H4 (cell line): Measurements from ENCODE around the gene MOGAT2. TPM values are rescaled to one million over a fixed set of nuclear protein-coding genes. Genes with fewer than 3 reads are reported as not detected.

Experiments used
- DNase-seq: peaks from one replicate; pipeline ENCODE4 v3.0.0-alpha.2; 2015; ENCODE audit warnings: low spot score
- total RNA-seq: library from RNA; depleted of rRNA; stranded (reverse); fragments of >200 nt; shearing (Covaris generic); gene quantifications from 2 replicates; pipeline ENCODE4 v1.2.3, GENCODE V29; 2014

Gene MOGAT2
- total RNA-seq, 1 experiment from 2014 or later, result not detected

DNA sequence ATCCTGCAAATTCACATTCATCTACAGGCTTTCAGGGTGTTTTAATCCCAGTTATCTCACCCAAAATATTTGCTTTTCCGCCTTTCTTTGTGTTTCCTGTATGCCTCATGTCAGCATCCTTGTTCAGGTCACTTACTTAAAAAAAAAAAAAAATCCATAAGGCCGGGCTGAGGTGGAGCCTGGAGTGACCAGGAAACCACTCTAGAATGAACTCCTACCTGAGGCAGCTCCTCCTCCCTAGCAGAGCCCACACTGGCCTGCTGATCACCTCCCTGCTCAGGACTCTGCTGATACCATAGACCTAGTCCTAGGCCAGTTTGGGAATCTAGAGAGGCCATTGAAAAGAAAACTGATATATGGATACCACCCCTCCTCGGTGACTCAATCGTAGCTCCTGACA lies 42.2 kb downstream of the MOGAT2 start:
- DNase-seq, result no peak

DNA sequence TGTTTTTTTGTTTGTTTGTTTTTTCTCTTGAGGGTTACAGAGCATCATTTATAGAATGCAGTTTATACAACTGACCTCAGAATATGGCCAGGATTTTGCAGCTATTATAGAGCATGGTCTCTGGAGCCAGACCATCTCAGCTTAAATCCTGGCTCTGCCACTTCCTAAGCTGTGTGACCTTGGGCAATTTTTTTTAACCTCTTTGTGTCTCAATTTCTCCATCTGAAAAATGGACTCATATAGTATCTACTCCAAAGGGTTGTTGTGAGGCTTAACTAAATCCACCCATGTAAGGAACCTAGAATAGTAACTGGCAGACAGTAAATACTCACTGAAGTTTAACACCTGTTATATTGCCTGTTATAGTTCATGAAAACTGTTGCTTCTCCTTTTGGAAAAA lies 42.6 kb downstream of the MOGAT2 start:
- DNase-seq, result no peak

DNA sequence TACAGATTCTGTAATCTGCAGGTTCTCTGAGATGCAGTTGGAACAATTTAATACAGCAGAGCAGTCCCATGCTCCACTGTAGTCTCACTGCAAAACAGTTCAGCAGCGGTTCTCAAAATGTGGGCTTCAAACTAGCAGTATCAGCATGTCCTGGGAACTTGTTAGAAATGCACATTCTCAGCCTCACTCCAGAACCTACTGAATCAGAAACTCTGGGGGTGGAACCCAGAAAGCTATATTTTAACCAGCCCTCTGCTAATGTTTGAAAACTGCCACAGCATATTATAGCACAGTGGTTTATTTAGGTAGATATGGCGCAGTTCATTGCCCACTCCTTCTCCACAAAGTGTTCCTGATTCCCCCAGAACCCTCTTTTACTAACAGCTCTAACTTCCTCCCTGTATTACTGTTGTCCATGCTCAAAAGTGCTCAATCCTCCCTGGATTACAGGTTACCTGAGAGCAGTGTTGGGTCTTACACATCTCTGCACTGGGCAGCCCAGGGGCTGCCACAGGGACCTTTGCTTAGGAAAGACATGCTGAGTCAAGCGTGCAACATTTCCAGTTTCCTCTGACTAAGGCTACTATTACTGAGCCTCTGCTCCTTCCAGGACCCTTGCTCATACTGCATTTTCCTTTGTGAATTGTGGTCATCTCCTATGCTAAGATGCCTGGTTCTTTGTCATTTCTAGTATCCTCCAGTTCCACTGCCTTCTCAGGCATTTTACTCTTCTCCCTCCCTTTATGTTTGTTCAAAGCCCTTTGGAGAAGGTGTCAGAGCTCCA lies 43.3 kb downstream of the MOGAT2 start:
- DNase-seq, result no peak

DNA sequence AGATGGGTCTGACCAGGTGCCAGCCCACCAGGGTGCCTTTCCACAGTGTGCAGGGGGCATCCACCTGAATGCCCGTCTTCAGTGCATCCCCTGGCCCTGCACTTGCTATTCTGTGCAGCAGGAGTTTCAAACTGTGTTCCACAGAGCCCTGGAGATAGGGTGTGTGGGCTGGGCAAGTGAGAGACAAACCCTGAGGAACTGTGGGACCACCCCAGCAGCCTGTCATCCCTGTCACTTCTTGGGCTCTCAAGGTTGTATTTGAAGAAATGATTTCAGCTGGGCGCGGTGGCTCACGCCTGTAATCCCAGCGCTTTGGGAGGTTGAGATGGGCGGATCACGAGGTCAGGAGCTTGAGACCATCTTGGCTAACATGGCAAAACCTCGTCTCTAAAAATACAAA lies 44.5 kb downstream of the MOGAT2 start:
- no peak for DNase-seq

DNA sequence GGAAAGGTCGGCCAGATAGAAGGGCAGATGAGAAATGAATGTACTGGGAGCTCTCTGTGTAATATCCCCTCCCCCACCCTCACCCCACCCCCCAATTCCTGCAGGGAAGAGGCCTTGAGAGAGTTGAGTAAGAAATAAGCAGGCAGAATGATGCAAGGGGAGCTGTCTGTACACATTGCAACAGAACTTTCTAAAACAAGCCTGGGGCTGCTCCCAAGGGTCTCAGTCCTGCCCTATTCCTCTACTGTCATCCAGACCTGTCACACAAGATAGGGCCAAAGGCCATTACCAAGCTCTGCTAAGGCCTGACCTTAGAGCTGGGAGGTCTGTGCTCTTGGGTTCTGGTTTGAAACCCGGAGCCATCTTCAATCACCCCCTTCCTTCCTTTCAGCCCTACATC lies 45.2 kb downstream of the MOGAT2 start:
- DNase-seq, result no peak

DNA sequence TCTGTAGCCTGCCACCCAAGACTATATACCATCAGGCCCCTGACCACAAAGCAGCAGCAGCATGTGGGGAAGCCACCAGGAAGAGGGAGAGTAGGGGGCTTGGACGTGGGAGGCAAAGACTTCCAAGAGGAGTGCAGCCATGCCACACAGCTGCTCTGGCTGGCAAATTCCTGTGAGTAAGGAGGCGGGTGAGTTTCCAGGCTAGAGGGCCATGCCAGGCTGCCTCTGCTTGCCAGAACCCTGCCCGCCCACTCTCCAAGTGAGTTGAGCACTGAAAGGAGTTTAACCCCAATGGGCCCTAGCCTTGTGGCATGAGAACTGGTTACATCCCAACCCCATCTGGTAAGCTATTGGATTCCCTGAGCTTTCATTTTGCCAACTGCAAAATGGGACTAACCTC lies 46.2 kb downstream of the MOGAT2 start:
- no peak for DNase-seq

DNA sequence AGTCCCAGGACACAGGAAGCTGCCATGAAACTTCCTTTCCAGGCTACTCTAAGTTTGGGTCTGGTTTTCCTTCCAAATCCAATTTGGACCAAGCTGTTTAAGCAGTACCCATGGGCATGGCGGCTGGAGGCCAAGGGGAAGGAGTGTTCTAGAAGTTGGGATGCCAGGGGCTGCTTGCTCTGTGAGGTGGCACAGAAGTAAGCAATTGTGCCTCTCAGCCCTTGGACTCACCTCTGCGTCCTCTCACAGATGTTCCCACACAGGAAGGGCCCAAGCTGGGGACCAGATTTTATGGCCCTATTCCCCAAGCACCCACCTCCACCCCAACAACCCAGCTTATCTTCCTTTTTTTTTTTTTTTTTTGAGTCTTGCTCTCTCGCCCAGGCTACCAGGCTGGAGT lies 47.5 kb downstream of the MOGAT2 start:
- no peak for DNase-seq

DNA sequence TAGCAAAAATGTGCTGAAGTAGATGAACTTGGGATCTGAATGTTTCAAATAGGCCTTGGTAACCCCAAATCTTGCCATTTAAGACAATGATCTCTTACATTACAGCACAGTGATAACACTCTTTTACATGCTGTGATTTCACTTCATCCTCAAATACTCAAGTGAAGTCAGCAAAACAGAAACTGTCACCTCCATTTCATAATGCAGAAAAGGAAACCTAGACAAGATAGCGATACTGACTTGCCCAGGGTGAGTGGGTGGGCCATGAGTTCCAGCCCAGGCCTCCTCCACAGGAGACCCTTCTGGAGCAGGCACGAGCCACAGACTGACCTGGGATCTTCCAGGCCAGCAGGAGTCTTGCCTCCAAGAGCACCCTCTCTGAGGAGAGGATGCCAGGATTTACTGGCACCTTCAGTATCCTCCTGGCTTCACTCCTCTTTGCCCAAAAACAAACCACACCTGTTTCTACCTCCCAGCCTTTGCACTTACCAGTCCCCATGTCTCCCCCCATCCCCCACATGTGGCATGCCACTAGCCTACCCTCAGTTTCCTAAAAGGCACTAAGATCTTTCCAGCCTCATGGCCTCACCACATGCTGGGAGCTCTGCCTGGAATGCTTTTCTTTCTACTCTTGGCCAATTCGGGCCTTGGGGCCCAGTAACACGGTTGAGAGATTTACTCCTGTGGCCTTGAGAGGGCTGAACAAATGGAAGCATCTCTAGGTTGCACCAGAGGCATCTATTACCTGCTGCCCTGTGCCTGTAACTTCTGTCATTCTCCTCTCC lies 49.0 kb downstream of the MOGAT2 start:
- no peak for DNase-seq

DNA sequence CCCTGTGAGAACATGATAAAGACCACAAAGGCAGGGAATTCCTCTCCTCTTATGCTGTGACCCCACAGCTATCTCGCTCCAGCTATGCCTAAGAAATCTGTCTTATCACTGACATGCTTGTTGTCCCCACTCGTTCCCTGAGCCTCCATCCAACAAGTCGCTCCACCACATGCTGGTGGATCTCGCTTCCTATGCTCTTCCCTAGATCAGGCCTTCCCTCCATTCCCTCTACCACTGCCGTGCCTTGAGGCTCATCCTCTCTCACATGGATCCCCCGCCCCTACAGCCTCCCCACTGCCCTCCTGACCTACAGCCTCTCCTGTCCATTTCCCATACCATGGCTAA lies 49.6 kb downstream of the MOGAT2 start:
- no peak for DNase-seq

DNA sequence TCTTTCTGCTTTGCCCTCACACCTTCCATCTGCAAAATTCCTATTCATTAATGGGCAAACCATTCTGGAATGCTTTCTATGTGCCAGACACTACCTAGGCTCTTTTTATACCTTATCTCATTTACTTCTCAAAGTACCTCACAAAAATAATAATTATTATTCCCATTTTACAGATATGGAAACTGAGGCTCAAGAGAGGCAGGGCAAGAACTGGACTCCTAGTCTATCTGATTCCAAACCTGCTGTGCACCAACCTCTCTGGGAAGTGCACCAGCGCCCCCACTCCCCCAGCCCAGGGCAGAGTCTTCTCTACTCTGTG lies 50.1 kb downstream of the MOGAT2 start:
- DNase-seq, result no peak

DNA sequence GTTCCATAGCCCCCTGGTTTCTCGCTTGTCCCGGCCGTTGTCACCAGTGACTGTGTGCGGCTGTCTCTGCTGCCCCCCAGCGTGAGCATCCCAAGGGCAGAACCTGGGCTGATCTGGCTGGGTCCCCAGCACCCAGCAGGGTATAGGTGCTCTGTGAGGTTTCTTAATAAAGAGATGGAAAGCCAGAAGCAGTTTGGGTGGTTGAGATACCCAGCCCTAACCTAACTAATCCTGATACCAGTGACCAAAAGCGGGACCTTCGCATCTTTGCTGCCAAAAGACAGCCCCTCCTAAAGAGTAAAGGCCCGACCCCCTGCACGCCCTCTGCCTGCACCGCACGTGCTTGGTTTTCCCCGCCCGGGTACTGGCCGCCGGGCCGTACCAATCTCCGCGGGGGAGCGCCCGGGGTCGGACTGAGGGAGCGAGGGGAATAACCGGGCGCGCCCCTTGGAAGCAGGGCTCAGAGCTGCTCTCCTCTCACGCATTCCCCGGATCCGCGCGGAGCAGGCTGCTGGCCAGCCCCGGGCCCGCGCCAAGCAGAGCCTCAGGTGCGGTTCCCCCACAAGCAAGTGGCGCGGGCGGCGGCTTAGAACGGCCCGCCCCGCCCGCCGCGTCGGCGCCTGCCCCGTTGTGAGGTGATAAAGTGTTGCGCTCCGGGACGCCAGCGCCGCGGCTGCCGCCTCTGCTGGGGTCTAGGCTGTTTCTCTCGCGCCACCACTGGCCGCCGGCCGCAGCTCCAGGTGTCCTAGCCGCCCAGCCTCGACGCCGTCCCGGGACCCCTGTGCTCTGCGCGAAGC lies 50.7 kb downstream of the MOGAT2 start, which contains the start of gene DGAT2:
Gene DGAT2, plus strand, starts transcription at position 667 of the 797 bp plus-strand sequence. CDS start 214 bp downstream, outside the sequence.
- DNase-seq, result peak; percentile 48

DNA sequence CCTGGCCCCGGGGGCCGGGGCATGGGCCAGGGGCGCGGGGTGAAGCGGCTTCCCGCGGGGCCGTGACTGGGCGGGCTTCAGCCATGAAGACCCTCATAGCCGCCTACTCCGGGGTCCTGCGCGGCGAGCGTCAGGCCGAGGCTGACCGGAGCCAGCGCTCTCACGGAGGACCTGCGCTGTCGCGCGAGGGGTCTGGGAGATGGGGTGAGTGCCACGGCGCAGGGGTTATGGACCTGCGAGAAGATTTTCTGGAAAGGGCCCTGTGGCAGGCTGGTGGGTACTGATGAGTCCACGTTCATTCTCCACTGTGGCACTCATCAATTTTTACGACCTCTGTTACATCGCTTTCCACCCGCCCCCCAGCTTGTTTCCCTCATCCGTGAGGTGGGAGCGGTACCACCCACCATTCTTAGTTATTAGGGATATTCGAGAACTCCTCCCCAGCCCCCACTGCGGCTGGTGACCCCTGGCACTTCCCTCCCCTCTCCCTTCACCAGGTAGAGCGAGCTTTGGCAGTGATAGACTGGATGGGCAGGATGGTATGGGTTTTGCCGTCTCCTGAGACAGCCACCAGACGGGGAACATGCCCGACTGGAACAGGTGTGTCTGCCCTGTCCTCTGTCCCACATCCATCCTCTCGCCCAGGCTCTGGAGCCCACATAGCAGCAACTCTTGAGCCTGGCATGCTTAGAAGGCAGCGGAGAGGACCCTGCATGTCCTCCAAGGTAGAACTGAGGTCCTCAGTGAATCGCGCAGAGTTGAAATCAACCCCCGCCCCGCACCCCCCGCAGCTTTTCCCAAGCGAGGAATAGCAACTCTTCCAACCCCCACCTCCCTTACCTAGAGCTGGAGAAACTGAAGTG lies 51.5 kb downstream of the MOGAT2 start:
- no peak for DNase-seq

DNA sequence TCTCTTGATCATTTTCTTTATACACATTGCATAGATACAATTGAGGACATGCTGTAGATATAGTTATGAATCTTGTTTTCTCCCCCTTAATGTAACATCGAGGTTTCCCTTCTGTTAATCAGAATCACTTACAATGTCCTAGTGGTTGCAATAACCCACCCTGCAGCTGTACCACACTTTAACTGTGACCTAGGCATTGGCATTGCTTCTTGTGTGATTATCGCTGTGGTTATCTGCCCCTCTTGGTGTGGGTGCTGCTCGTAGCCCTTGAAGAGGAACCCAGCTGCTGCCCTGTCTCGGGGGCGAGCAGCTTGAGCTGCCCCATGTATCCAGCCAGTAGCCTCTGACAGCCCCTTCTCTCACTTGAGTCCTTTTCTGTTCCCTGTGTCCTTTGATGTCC lies 52.5 kb downstream of the MOGAT2 start:
- no peak for DNase-seq

DNA sequence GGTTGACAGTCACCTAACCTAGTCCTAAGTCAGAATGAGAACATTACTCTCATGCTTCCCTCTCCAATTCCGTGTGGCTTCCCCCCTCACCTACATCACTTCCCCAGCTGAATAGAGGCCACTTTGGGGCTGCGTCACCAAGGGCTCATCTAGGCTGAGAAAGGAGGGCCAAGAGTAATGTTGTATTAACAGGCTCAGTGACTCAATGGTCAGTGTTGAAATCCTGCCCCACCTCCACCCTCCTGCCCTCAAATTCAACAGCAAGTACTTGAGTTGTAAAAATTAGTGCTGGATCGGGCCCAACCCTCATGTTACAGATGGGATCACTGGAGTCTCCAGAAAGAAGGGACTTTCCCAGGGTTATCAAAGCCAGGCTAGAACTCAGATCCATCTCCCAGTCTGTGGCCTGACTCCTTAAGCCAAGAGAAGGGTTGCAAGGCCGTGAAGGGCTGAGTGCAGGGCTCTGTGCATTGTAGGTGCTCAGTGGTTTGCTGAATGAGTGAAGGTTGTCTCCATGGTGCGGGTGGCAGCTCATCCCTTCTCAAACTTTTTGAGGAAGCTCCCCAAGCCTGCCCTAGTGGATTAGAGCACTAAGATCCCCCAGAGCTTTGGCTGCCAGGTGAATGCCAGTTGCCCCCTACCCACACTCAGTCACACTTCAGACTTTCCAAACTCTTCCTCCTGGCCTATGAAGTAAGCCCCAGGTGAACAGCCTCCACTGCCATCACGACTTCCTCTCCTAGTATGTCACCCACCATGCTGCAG lies 54.2 kb downstream of the MOGAT2 start:
- no peak for DNase-seq

DNA sequence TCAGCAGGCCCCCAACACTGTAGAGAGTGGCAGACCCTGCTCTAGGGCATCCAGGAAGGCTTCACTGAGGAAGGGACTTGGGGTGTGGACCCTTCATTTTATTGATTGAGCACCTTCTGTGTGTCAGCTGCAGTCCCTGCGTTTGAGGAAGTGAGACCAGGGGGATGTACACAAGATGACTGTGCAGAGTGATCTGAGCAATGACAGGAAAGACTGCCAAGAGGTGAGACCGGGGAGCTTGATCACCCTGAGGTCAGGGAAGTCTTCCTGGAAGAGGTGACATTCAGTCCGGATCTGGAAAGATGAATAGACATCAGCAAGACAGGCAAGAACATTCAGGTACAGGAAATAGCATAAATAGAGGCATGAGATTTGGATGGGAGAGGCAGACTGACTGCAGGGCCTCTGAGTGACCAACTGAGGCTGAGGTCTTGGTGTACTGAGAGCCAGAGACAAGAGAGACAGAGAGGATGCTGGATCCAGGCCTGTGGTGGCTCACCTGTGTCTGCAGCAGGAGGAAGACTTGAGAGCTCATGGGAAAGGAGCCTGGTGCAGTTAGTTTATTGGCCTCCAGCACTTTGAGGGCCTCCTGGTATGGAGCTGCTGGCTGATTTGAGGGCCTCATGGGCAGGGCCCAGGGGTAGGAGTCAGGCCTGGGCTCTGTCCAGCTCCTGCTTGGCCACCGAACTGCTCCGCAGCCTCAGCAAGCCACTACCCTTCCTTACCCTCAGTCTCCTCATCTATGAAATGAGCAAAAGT lies 56.1 kb downstream of the MOGAT2 start:
- DNase-seq, result no peak

DNA sequence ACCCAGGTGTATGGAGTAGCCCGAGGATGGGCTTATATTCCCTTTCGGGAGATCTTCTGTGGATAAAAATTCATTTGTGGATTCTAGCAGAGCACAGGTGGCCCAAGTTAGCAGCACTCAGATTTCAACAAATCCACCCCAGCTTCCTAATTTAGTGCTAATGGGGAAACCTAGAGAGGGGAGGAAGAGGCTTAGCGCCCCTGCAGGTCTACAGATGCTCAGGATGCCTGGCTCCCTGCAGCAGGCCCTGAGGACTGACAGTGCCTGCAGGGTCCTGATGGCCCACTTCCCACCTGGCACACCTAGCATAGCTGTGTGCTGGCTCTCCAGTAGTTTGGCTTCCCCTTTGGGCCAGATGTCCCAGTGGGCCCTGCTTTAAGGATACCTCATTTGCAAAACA lies 57.4 kb downstream of the MOGAT2 start:
- DNase-seq, result no peak

DNA sequence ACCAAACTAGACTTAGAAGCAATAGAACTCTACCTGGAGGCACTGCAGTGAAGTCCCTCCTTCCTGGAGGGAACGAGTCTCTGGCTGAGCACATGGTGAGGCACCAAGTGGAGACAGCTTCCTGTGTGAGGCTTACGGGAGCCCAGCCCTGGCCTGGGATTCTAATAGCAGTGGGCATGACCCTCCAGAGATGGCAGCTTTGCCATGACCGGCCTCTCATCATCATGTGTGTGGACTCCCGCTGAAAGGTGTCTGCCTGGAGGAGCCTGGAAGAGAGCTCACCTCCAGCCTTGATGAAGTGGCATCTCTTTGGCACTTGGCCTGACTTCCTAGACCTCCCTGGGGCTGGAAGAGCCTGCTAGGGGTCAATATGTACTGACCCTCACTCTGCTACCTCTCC lies 58.9 kb downstream of the MOGAT2 start:
- DNase-seq, result no peak

DNA sequence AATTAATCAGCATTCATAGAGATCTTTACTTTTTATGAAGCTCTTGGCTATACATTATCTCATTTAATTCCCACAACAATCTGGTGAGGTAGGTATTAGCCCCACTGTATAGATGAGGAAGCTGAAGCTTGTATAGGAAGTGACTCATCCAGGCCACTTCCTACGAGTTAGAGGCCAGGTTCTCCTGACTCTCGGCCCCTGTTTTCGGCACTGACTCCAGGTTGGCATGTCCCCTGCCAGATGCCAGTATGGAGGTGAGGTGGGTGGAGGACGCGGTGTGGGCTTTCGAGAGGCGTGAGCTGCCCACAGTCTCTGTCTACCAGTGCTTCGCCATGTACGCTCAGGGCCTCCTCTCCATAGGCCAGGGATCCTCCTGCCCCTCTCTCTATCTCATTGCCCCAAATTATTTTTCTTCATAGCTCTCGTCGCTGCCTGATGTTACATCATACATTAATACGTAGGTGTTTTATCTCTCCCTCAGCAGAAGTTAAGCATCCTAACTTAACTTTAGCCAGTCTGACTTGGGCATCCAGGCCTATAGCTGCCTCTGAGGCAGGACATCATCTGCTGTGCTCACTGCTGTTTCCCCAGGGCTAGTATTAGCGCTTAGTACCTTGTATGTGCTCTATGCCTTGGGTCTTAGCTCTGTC lies 59.9 kb downstream of the MOGAT2 start:
- no peak for DNase-seq

DNA sequence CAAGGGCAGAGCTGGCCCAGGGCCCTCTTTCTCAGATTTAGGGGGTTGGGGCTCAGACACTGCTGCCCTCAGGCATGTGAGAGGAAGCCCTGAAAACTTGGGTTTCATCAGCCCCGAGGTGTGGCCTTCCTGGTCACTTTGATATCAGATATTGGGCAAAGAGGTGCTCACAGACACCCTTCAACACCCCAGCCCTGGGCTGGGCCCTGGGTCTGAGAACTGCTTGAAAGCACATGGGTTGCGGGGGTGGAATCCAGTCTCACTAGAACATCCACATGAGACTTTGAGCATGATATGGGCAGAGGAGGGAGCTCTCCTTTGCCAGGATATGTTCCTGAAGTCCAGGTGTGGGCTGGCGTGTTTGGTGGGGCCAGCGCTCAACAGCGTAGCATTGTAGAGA lies 61.3 kb downstream of the MOGAT2 start:
- no peak for DNase-seq

DNA sequence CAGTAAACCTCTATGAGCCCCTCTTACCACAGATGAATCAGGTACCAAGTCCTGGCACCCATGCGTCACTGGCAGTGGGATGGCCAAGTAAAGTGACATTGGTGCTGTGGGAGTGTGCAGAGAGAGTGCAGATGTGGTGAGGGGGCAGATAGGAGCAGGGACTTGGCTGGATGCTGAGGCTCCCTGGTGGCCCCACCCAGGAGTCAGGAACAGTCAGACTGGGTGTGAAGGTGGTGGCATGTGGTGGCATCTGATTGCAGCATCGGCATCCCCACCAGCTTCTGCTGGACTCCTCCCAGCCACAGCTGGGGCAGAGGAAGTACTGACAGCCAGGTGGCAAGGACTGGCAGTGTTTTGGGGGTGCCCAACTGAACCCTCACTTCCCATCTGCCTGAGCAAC lies 62.3 kb downstream of the MOGAT2 start:
- no peak for DNase-seq
